NCI-H510A treated with DMSO at 0.1 percent for 48 hours (cell line): ENCODE data around the gene NVL.
"Not testable (repeated sequence)": the region's sequence is repeated elsewhere in the genome, so short reads cannot be mapped to it uniquely, and the experiment has no call there.

Source experiments
- DNase-seq: peaks from one replicate; lab custom pipeline; 2025; lab: John Stamatoyannopoulos, UW

The NVL gene

DNA sequence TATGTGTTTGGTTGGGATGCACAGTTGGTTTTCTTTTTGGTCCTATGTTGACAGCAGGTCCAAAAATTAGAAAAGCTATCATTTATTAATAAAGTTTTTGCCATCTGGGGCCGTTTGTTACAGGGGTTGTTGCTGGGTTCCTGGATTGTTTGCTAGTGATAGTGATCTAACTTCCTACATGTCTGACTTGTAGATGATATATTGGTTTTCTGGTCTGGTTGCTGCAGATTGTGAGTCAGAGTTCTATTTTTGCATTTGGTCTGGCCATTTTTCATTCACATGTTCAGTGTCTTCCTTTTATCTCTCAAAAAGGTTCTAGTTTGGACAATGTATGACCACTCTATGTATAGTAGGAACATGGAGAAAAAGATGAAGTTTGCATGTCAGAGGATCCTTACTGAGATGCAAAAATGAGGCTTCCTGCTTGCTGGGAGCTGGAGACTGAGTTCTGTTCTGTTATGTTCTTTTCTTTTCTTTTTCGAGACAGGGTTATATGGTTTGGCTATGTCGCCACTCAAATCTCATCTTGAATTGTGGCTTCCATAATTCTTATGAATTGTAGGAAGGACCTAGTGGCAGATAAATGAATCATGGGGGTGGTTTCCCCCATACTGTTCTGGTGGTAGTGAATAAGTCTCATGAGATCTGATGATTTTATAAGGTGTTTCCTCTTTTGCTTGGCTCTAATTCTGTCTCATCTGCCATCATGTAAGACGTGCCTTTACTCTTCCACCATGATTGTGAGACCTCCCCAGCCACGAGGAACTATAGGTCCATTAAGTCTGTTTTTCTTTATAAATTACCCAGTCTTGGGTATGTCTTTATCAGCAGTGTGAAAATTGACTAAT lies 4.2 kb upstream of the NVL start:
- no peak for DNase-seq

DNA sequence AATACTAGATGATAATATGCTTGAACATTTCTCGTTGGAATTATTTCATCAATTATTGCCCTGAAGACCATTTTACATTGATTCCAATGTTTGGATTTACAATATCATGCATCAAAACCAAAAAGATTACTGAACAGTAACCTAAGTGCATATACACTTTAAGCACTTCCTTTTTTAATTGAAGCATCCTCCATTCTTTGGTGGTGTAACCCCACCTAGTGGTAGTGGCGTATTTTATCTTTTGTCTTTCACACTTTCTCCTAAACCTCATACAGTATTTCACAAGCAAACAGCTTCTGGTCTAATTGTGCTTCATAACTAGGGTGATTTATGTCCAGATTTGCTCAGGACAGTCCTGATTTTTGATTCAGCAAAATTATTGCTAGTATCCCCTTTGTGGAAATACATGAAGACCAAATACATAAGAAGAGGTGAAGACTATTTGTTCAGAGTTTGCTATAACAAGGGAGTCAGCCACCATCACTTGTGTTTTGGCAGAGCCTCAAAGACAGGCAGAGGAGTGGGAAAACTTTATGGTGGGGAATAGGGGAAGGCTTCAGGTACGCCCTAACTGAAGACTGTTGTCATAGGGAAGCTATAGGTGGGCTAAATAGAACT lies 3.4 kb upstream of the NVL start:
- peak; percentile 86 for DNase-seq

DNA sequence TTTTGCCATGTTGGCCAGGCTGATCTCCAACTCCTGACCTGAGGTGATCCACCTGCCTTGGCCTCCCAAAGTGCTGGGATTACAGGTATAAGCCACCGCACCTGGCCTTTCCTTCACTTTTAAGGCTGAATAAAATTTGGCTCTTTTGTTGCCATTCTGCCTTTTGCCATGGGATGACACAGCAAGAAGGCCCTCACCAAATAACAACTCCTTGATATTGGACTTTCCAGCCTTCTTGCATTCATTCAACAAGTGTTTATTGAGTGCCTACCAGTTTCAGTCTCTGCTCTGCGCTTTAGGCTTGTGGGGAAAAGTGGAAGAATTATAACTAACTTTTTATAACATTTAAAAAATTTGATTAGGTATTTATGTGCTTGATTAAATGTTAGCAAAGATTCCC lies 1.9 kb upstream of the NVL start:
- no peak for DNase-seq

DNA sequence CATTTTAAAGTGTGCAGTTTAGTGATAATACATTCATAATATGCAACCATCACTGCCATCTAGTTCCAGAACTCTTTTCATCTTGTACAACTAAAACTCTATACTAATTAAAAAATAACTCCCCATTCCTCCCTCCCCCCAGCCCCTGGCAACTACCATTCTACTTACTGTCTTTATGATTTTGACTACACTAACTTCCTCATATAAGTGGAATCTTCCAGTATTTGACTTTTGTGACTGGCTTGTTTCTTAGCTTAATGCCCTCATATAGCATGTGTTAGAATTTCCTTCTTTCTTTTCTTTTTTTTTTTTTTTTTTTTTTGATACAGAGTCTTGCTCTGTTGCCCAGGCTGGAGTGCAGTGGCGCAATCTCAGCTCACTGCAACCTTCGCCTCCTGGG lies 1.4 kb upstream of the NVL start:
- no peak for DNase-seq

DNA sequence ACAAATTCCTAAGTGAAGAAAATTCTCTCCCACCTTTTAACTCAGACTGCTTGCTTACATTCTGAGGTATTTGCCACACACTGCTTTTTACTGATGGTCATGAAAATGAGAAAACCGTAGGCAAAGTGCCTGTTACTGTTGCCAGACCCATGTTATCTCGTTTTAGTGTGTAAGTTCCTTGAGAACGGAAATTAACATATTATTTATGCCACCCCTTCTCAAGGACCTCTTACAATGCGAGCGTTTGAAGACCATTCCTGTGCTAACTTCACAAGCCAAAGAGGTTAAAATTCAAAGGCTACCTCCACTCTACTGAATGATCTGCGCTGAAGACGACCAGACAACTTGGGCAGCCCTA lies 509 bp downstream of the NVL start:
- no peak for DNase-seq

DNA sequence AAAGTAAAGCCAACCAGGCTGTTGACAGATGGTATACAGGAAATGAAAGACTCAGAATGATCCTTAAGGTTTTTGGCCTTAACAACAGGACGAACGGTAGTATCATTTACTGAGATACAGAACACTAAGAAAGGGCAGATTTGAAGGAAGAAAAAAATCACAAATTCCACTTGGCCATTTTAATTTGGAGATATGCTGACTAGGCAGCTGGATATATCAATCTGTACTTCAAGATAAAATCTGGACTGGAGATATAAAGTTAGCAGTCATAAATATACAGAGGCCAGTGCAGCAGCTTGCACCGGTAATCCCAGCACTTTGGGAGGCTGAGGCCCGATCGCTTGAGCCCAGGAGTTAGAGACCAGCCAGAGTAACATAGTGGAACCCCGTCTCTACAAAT lies 1.3 kb downstream of the NVL start:
- DNase-seq = no peak

DNA sequence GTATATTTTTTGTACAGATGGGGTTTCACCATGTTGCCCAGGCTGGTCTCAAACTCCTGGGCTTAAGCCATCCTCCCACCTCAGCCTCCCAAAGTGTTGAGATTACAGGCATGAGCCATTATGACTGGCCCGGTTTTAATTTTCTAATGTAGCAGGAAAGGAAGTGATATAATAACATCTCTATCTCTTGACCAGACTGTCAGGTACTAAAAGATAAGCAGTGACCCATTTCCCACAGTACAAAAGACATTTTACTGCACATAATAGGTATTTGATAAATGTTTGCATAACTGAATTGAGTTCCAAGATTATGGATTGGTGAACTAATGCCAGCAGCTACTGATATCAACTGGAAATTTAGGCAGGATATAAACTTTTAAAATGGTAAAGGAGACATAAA lies 4.0 kb downstream of the NVL start:
- no peak for DNase-seq

DNA sequence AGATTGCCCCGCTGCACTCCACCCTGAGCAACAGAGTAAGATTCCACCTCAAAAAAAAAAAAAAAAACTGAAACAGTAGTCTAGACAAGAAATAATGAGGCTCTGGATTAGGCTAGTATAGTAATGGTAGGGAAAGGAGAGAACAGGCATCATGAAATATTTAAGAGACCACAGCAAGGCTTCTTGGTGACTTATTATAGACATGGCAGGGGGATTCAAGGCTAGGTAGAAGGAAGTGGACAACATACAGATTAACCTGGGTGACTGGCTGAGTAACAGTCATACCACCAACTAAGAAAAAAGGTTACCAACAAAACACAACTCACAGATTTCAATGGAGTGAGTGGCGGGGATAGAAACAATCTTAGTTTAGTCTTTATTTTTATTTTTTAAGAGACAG lies 8.3 kb downstream of the NVL start:
- DNase-seq = no peak

DNA sequence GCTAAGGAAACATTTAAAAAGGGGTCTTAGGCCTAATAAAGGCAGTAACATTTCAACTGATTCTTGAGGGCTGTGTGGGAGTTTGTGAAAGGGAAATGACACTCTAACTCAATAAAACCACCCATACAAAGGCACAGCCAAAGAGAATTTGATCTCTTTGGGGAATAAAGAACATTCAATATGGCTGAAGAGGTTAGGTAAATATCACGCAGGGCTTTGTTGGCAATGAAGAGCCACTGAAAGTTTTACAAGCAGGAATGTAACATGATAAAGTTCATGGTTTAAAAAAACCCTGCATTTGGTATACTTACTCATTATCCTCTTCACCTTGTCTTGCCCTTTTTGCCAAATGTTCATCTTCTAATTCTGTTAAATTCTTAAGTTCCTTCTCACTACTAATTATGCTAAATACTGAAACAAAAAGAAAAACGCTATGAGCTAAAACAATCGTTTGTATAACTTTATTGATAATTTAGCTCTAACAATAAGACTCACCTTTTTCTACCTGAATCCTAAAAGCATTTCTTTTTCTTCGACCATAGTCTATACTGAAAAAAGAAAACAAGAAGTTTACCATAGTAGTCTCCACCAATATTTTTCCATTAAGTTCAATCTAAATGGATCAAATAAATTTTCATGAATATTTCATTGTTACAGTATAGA lies 12.5 kb downstream of the NVL start:
- peak; percentile 72 for DNase-seq

DNA sequence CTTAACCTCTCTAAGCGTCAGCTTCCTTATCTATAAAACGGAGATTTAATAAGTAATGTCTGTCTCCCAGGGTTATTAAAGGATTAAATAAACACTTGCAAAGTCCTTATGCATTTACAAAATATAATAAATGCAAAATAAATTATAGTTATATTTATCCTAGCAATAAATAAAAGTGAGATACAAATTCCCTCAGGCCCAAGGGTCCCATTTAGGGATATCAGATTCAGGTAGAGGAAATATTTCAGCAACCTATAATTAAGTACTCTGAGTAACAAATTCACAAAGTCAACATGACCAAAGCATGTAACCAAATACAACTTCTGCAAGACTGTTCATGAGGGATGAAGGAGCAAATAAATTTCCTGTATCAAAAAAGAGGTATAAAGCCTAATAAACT lies 17.9 kb downstream of the NVL start:
- no peak for DNase-seq

DNA sequence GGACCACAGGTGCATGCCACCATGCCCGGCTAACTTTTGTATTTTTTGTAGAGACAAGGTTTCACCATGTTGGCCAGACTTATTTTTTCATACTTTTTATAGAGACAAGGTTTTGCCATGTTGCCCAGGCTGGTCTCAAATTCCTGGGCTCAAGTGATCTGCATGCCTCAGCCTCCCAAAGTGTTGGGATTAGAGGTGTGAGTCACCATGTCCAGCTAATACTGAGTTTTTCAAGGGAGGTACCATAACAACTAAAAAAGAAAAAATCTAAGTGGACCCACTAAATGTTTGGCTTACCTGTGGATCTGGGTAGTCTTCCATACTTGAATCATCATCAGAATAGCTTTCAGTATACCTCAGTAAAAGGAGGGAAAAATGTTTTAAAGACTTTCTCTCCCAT lies 18.5 kb downstream of the NVL start:
- DNase-seq = not testable (repeated sequence)

DNA sequence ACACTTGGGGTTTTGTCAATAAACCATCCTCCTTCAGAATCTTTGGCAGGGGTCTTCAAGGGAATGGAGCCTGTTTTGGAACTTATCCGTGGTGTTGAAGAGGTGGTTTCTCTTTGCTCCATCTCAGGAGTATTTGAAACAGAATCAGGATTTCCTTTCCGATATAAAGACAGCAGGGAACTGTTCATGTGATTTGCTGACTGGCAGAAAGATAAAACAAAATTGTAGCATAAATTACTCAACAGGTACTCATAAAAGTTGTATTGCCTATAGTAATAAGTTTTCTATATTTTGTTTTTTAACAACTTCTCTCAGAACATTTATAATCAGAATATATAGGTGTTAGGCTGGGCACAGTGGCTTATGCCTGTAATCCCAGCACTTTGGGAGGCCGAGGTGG lies 21.9 kb downstream of the NVL start:
- no peak for DNase-seq

DNA sequence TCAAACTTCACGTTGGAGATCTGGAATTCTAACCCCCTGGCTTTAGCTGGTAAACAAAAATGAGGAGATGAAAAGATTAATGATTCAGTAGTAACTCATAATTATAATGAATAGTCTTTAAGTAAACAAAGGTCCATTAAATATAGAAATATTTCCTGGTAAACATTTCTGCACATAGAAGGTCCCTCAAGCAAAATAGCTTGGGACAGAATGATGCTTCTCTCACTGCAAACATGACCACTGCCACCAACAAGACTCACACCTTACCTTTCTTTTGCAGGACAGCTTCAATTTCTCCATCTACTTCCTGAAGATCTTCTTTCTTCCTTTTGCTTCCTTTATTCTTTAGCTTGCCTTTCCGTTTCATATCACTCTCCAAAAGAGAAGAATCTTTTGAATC lies 25.2 kb downstream of the NVL start:
- DNase-seq = no peak

DNA sequence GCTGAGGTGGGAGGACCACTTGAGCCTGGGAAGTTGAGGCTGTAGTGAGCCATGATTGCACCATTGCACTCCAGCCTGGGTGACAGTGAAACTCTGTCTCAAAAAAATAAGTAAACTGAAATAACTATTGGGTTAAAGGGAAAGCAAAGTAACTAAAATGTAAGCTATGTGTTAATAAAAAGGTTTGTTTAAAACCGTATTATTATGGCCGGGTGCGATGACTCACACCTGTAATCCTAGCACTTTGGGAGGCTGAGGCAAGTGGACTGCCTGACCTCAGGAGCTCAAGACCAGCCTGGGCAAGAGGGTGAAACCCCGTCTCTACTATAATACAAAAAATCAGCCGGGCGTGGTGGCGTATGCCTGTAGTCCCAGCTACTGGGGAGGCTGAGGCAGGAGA lies 27.0 kb downstream of the NVL start:
- DNase-seq = no peak

DNA sequence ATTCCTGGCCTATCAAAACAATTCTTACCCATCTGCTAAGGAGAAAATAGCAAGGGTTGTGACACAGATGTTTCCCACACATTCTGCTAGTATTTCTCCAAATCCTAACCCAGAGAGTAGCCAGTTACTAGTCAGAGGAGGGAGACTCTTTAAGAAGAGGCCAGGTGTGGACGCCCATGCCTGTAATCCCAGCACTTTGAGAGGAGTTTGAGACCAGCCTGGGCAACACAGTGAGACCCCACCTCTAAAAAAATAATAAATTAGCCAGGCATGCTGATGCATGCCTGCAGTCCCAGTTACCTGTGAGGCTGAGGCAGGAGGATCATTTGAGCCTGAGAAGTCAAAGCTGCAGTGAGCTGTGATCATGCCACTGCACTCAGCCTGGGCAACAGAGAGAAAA lies 28.6 kb downstream of the NVL start:
- DNase-seq = no peak

DNA sequence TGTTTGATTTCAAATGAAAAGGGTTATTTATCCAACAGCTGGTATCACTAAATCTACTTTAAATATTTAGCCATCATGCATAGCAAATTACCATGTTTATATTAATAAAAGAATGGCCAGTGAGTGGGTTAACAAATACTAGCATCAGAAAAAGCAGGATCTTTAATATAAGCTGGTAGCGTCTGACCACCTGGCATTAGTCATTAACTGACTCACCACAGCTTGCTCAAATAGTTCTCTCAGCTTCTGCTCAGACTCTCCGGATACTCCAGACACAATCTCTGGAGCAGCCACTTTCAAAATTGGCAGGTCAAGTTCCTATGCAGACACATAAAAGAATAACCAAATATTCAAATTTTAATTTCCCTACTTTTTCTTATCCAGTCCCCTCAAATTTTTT lies 29.6 kb downstream of the NVL start:
- no peak for DNase-seq

DNA sequence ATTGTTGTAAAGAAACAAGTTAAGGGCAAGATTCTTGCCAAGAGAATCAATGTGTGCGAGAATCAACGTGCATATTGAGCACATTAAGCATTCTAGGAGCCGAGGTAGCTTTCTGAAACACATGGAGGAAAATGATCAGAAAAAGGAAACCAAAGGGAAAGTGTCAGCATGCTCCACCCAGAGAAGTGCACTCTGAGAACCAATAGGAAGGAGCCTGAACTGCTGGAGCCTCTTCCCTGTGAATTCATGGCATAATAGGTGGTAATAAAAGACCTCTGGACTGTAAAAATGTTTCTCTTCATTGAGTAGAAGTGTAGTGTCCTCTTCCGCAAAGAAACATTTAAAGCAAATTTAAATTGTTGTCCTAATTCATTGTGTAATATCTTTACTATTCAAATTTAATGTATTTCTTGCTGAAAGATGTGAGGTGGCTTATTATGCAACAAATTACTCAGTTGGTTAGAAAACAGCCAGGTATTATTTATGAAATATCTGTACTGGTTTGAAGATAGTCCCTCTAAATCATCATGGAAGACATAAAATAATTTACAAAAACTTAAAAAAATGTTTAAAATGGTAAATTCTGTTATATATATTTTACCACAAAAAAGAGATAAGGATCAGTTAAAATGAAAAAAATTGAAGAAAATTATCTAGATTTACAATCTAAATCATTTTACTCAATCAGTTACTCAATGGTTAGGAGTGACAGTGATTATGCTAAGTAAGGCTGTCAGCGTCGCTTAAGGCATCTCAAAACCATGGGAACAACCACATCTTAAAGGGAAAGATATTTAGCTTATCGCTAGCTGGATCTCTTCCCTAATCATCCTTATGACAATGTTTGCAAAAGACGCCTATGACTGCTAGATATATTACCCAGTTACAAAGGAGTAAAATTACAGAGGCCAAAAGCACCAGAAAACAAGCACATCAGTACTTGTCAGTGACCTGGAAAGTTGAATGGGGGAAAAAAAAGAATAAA lies 31.3 kb downstream of the NVL start:
- DNase-seq = no peak

DNA sequence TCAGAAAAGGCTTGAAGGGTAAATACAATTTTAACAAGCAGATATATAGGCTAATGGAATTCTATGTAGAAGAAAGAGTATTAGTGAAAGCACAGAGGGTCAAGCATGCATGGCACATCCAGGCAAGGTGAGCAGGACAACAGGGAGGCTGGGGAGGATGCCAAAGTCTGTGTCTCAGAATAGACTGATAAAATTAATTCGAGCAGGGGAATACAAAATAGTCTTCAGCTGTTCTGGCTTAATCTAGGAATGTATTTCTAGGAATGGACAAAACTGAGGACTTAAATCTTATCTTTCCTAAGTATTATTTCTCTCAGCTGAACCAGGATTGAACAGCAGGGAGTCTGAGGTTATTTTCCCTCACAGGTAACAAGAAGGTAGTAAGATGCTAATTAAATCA lies 35.2 kb downstream of the NVL start:
- no peak for DNase-seq

DNA sequence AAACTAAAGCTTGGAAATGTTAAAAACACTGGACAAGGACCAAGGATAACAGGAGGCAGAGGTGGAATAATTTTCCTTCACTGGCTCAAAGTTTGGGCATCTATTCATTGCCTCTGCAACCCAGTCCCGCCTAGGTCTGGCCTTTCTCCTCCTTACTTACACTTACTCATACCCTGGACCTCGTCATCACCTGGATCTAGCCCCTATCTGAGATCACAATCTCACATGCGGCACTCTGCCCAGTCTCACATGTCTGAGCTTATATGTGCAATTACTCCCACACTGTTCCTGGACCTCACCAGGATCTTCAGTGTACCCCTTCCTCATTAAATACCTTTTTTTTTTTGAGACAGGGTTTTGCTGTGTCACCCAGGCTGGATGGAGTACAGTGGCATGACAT lies 37.6 kb downstream of the NVL start:
- DNase-seq = no peak

DNA sequence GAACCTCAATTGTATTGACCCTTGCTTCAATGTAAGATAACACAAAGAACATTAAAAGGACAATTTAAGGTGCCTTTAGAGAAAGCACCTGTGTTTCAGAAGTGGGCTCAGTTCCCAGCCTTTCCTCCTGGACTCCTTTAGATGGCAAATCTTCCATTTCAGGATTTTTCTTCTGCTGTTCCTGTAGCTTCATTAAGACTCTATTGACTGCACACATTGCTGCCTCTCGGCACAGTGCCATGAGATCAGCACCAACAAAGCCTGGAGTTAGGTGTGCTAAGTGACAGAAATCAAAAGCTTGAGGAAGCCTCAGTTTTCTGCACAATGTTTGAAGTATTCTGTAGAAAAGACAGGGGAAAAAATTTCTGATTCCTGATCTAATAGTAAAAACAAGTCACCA lies 40.6 kb downstream of the NVL start:
- no peak for DNase-seq

DNA sequence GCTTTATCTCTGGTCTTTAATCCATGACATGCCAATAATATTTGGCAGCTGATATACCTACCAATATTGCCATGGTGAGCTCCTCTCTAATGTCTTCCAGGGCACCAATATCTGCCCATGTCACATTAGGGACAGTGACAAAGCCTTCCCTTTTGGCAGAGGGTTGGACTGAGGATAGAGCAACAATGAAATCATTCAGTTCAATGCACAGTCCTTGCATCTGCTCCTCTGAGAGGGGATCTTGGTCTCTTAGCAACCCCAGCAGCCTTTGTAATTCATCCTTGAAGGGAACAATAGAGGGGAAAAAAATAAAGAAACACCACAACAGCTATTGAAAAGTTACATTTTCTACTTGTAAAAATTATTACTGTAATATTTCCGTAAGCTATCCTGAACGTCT lies 42.3 kb downstream of the NVL start:
- DNase-seq = no peak

DNA sequence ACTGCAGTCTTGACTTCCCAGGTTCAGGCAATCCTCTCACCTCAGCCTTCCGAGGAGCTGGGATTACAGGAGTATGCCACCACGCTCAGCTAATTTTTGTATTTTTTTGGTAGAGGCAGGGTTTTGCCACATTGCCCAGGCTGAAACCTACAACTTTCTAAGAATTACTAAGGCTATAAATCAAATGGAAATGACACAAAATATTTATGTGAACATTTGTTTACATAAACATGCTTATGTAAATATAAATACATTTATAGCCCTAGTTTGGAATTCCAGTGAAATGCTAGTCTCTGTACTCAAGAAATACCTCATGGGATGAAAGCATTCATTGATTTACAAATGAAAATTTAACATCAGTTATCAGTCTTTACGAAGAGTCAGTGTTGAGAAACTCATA lies 47.8 kb downstream of the NVL start:
- DNase-seq = no peak
